T-helper 17 cell (primary cell): ENCODE measurements around the gene KIF24. TPM values are rescaled to one million over a fixed set of nuclear protein-coding genes. Genes with fewer than 3 reads are reported as not detected.

Experiments used
- ATAC-seq: fragments of 150-1000 bp; cut with Tn5 transposase; 2 replicates; pipeline ENCODE4 v1.10.0; 2021; ENCODE audit warnings: mild to moderate bottlenecking, moderate library complexity
- DNase-seq, 3 donors: peaks; one replicate each; pipeline versions ENCODE4 v3.0.0 to v3.0.0-alpha.2; 2020 to 2021
- H3K9me3 ChIP-seq: one replicate; pipeline ENCODE4 v1.7.0; 2013; ENCODE audit warnings: low read length, mild to moderate bottlenecking; ENCODE audit not compliant: control insufficient read depth, poor library complexity, severe bottlenecking
- H3K27ac Mint-ChIP-seq: one replicate; pipeline ENCODE4 v1.8.0; 2022; ENCODE audit warnings: mild to moderate bottlenecking, moderate library complexity, mixed read lengths
- H3K27me3 Mint-ChIP-seq: one replicate; pipeline ENCODE4 v1.8.0; 2022; ENCODE audit warnings: mixed read lengths
- H3K36me3 Mint-ChIP-seq: one replicate; pipeline ENCODE4 v1.8.0; 2022; ENCODE audit warnings: low read depth, mixed read lengths
- H3K4me1 Mint-ChIP-seq: one replicate; pipeline ENCODE4 v1.8.0; 2022; ENCODE audit warnings: mild to moderate bottlenecking, mixed read lengths
- H3K4me3 Mint-ChIP-seq: one replicate; pipeline ENCODE4 v1.8.0; 2022; ENCODE audit warnings: mild to moderate bottlenecking, moderate library complexity, mixed read lengths
- total RNA-seq, 4 donors: library from RNA in 2 of 4; stranded (reverse) in 2 of 4; gene quantifications; one replicate each; pipeline ENCODE4 v1.2.3 and lab custom pipeline; 2022 to 2026

The KIF24 gene, protein sequence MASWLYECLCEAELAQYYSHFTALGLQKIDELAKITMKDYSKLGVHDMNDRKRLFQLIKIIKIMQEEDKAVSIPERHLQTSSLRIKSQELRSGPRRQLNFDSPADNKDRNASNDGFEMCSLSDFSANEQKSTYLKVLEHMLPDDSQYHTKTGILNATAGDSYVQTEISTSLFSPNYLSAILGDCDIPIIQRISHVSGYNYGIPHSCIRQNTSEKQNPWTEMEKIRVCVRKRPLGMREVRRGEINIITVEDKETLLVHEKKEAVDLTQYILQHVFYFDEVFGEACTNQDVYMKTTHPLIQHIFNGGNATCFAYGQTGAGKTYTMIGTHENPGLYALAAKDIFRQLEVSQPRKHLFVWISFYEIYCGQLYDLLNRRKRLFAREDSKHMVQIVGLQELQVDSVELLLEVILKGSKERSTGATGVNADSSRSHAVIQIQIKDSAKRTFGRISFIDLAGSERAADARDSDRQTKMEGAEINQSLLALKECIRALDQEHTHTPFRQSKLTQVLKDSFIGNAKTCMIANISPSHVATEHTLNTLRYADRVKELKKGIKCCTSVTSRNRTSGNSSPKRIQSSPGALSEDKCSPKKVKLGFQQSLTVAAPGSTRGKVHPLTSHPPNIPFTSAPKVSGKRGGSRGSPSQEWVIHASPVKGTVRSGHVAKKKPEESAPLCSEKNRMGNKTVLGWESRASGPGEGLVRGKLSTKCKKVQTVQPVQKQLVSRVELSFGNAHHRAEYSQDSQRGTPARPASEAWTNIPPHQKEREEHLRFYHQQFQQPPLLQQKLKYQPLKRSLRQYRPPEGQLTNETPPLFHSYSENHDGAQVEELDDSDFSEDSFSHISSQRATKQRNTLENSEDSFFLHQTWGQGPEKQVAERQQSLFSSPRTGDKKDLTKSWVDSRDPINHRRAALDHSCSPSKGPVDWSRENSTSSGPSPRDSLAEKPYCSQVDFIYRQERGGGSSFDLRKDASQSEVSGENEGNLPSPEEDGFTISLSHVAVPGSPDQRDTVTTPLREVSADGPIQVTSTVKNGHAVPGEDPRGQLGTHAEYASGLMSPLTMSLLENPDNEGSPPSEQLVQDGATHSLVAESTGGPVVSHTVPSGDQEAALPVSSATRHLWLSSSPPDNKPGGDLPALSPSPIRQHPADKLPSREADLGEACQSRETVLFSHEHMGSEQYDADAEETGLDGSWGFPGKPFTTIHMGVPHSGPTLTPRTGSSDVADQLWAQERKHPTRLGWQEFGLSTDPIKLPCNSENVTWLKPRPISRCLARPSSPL (N-terminal part only)
- total RNA-seq, result under 1 TPM; 0.08 to 0.12 TPM
- total RNA-seq (lab: John Stamatoyannopoulos, UW), result 0.53 to 1.9 reads per million in 2 donors

DNA sequence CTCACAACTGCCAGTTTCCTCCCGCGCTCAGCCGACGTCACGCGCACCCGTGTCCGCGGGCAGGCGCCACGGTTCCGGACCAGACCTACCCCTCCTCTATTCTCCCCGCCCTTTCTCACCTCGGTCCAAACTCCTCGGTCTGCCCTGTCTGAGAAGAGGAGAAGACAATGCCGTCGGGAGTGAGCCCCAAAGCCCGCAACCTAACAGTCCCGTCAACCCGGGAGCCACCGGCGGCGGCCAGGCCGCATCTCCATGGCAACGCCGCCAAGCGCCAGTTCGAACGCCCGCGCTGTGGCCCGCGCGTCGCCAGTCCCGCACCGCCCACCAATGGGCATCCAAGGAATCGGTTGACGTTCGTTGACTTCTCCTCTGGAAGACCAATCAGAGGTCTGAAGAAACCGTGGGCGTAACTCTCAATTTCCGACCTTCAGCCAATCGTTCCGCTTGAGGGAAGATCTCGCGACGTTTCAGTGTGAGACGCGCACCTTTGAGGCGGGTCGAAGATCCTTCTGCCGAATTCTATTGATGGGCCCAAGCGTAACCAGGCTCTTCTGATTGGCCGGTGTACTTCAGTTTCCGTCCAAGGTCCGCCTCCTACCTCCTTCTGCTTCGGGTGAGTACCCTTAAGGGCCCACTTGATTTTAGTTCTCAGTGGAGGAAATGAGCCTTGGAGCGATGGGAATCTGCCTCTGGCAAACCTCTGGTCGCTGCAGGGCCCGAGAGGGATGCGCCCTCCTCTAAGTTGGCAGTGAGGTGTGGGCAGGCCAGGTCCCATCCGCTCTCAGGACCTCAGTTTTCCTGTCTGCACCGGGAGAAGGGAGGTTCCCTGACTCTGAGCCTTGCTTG lies at the start of gene KIF24, which contains the start of gene NUDT2:
Gene KIF24, minus strand, starts transcription at position 282 of the 846 bp plus-strand sequence. CDS start 17,922 bp downstream, outside the sequence.
Gene NUDT2, plus strand, starts transcription at position 583 of the 846 bp plus-strand sequence. CDS start 9,471 bp downstream, outside the sequence.
- Mint-ChIP-seq H3K4me1 (peaks cover 39% of the 10 kb centered on the region), H3K27ac (peak within 1 kb of the TSS; percentile 99), H3K27me3 (no peaks in the 10 kb centered on the region), H3K4me3 (peak within 1 kb of the TSS; percentile 96), H3K36me3 (no peaks in the 10 kb centered on the region)
- ATAC-seq (peak; percentile 94), DNase-seq (peak; percentile 92 to 94 (median 92))
- H3K9me3 ChIP-seq, result no peaks in the 10 kb centered on the region

DNA sequence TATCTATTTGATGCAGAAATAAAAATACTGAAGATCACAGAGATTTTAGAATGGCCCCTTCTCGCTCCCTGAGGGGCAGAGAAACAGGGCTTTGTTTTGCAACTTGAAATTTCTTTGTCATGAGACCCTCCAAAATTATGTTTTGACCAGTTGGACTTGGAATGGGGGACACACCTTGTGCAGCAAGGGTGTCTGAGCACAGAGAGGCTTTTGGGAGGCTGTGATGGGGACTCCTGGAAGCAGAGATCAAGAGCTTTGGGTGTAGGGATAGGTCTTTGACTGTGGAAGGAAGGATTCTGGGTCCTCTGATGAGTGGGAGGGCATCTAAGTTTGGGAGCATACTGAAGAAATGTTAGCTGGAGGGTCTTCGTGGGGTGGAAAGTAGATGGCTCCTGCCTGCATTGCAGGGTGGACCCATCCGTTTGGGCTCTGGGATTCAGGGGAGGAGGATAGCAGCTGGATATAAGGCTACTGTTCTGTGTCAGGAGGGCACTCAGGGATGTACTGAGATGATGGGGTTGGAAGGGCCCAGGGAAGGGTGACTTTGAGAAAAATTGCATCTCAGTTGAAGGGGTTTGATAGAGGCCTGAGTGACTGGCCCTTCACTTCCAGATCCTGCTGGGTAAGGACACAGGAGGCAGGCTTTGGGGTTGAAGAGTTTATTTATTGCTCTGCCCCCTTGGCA lies 49.5 kb upstream of the KIF24 start:
- no peaks in the 10 kb centered on the region for H3K27me3 Mint-ChIP-seq

DNA sequence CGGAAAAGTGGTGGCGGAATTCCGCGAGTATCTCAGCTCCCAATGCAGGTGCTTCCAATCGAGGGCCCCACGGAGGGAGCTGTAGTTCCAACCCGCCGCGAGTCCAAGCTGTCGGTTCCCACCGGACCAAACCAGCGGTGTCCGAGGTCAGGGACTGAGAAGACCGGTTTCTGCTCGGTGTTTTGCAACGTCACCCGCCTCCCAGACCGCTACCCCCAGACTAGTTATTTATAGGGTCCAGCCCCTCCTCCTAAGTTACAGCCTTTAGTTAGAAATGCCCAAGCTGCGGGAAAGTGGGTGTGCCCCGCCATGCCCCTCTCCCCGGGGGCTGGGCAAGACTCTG lies 48.3 kb upstream of the KIF24 start:
- ATAC-seq (no peak), DNase-seq (no peak)
- no peaks in the 10 kb centered on the region for H3K9me3 ChIP-seq
- peak overlapping the region; percentile 93 for H3K4me3 Mint-ChIP-seq
- no peaks in the 10 kb centered on the region for H3K27me3 Mint-ChIP-seq
- peaks cover 49% of the 10 kb centered on the region for H3K4me1 Mint-ChIP-seq
- H3K27ac Mint-ChIP-seq, result no peak overlapping the region
- H3K36me3 Mint-ChIP-seq, result no peaks in the 10 kb centered on the region

More for the DNA sequence above, 49.5 kb upstream of the KIF24 start:
- no peak for ATAC-seq
- Mint-ChIP-seq H3K27ac (no peak overlapping the region), H3K4me1 (peaks cover 49% of the 10 kb centered on the region), H3K4me3 (peak overlapping the region; percentile 86), H3K36me3 (no peaks in the 10 kb centered on the region)
- no peaks in the 10 kb centered on the region for H3K9me3 ChIP-seq
- DNase-seq, result no peak

DNA sequence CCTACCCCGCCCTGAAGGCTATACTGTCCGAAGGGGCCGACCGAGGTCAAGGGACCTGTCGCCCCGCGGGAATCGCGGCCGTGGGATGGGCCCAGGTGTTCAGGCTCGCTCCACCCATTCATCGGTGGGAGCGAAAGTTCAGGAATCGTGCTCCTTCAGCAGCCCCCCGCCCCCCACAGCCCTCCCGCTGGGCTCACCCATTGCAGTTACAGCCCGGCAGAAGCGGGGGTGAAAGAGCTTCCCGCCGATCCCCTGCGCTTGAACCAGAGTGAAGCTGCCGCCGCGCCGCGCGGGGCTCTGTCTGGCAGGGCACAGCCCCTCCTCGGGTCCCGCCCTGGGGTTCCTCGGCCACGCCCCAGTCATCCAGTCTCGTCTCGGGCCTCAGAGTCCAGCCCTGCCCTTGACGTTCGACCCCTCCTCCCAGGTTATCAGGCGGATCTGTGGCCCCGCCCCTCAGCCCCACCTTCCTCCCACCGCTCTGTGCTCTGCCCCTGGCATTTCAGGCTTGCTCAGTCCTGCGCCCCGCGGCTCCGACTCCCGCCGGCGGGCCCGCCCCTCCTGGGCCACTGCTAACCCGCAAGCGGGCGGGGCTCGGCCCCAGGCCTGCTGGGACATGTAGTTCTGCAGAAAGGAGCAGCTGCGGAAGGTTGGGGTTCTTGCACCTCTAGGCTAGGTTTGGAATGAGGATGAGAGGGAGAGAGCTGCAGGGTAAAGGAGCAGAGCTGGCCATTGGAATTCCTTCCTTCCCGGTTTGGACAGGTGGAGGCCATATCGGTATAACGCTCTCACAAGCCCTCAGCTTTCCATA lies 47.7 kb upstream of the KIF24 start, which contains the start of gene MYORG:
Gene MYORG, minus strand, starts transcription at position 303 of the 808 bp plus-strand sequence. CDS start 3,955 bp downstream, outside the sequence.
- peak within 1 kb of the TSS; percentile 73 for H3K27ac Mint-ChIP-seq
- peak within 1 kb of the TSS; percentile 93 for H3K4me3 Mint-ChIP-seq
- H3K27me3 Mint-ChIP-seq, result no peaks in the 10 kb centered on the region
- H3K36me3 Mint-ChIP-seq, result no peaks in the 10 kb centered on the region
- peaks cover 47% of the 10 kb centered on the region for H3K4me1 Mint-ChIP-seq
- peak; percentile 84 for ATAC-seq
- DNase-seq, result peak; percentile 91 to 97 (median 93)
- H3K9me3 ChIP-seq, result no peaks in the 10 kb centered on the region

DNA sequence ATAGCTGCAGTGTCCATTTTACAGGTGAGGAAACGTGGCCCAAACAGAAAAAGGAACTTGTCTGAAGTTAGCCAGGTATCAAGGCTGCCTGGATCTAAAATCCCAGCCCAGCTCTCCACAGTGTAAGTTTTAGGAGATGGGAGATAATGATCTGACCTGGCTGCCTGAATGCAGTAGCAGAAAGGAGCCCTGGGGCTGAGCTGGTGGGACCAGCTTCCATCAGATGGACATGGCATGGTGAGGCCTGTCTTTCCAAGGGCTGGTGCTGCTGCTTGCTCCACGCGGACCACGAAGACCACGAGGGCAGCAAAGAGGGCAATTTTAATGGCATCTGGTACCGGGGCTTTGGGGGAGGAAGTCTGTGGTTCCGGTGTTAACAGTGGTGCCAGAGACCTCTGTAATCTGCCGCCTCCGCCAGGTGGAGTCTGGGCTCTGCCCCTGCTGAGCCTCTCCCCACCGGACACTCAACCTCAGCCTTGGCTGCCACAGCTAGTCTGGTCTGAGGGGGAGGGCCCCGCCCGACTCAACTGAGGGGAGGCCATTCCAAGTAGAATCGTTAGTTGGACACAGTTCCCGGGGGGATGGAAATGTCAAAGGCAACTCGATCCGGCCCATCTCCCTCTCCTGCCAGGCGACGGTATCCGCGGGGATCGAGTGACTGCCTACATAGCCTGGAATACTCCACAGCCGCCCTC lies 47.0 kb upstream of the KIF24 start:
- Mint-ChIP-seq H3K4me3 (peak overlapping the region; percentile 93), H3K27ac (peak overlapping the region; percentile 73), H3K27me3 (no peaks in the 10 kb centered on the region), H3K36me3 (no peaks in the 10 kb centered on the region), H3K4me1 (peaks cover 40% of the 10 kb centered on the region)
- no peaks in the 10 kb centered on the region for H3K9me3 ChIP-seq
- peak in 2 of 3 donors; percentile 29 to 34 for DNase-seq
- peak; percentile 16 for ATAC-seq

DNA sequence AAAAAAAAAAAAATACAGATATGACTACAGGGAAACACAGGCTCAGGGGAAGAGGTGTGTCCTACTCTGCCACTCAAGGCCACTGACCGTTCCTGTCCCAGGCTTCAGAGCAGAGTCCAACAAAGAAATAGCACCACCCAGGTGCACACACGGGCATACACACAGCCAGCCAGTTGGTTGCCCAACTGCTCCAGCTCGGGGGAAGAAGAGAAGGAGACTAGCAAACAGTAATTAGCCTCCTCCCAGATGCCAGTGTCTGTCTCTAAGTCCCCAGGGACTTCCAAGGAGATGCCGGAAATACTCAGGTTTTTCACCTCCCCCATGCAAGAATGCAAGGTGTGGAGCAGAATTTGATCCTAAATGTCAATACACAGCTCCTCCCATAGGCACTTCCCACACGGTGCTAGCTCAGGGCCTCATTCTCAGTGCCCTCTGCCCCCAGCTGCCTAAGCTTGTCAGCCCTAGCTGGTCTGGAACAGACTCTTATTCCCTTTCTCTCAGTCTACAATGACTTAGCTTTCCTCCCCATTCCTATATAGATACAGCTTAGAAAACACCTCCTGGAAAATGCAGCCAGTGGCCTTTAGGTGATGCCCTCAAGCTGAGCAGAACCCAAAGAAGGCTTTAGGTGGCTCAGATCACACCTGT lies 46.0 kb upstream of the KIF24 start:
- no peak for ATAC-seq
- peak overlapping the region; percentile 73 for H3K27ac Mint-ChIP-seq
- DNase-seq, result no peak
- H3K27me3 Mint-ChIP-seq, result no peaks in the 10 kb centered on the region
- H3K4me1 Mint-ChIP-seq, result peaks cover 33% of the 10 kb centered on the region
- H3K36me3 Mint-ChIP-seq, result no peaks in the 10 kb centered on the region
- H3K9me3 ChIP-seq, result no peaks in the 10 kb centered on the region
- peak overlapping the region; percentile 93 for H3K4me3 Mint-ChIP-seq

DNA sequence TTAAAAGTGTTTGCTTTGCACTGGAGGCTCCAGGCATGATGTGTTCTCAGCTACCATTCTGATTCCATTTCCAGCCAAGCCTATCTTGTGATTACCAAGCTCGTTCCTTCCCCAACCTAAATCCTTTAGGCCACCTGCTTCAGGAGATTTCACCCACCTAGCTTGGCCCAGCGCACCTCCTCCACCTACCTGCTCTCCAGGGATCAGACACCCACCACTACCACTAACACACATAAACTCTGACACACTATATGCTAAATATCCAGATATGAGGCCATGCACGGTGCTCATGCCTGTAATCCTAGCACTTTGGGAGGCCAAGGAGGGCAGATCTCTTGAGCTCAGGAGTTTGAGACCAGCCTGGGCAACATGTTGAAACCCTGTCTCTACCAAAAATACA lies 45.3 kb upstream of the KIF24 start:
- no peak for ATAC-seq
- peak overlapping the region; percentile 67 for H3K27ac Mint-ChIP-seq
- H3K36me3 Mint-ChIP-seq, result no peaks in the 10 kb centered on the region
- H3K27me3 Mint-ChIP-seq, result no peaks in the 10 kb centered on the region
- DNase-seq, result no peak
- no peak overlapping the region for H3K4me3 Mint-ChIP-seq
- H3K9me3 ChIP-seq, result no peaks in the 10 kb centered on the region
- H3K4me1 Mint-ChIP-seq, result peaks cover 26% of the 10 kb centered on the region

DNA sequence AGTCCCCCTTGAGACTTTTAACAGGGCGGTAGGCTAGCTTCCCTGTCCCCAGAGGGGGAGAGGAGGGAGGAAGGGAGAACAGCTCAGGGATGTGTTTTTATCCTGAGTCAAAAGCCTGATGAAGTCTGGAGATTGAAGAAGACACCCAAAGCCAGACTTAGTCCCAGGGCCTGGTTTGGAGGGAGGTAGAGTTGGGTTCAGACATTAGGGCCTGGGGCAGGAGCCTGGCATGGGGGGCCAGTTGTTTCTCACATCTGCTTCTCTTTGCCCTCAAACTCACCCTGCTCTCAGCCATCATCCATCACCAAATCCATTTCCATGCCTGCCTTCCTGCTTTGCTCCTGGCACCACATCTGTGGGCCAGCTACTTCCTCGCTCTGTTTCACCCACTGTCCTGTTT lies 44.7 kb upstream of the KIF24 start:
- no peak for ATAC-seq
- H3K9me3 ChIP-seq, result no peaks in the 10 kb centered on the region
- H3K4me3 Mint-ChIP-seq, result no peak overlapping the region
- H3K4me1 Mint-ChIP-seq, result peaks cover 23% of the 10 kb centered on the region
- H3K36me3 Mint-ChIP-seq, result no peaks in the 10 kb centered on the region
- H3K27me3 Mint-ChIP-seq, result no peaks in the 10 kb centered on the region
- no peak for DNase-seq
- H3K27ac Mint-ChIP-seq, result peak overlapping the region; percentile 67

DNA sequence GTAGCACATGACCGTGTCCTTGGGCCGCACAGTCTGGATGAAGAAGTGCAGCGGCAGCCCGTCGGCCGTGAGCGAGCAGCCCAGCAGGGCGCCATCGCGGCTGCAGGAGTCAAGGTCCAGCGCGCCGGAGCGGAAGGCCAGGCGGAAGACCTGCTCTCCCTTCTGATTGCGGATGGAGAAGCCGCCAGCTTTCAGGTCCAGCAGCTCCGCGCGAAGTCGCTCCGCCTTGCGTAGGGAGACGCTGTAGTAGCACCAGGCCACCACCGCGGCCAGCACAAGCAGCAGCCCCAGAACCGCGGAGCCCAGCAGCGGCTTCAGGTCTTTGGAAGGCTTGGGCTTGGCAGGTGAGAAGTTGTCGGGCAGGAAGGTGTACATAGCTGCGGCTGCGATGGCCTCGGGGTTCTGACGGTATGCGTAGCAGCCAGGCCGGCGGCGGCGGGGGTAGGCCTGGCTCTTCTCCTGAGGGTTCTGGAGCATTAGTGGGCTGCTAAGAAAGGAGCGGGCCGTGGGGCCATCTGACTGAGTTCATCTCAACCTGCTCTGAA lies 43.5 kb upstream of the KIF24 start:
- Mint-ChIP-seq H3K27ac (no peak overlapping the region), H3K4me3 (no peak overlapping the region), H3K27me3 (no peaks in the 10 kb centered on the region), H3K4me1 (peaks cover 18% of the 10 kb centered on the region), H3K36me3 (no peaks in the 10 kb centered on the region)
- no peaks in the 10 kb centered on the region for H3K9me3 ChIP-seq
- ATAC-seq (no peak), DNase-seq (no peak)

DNA sequence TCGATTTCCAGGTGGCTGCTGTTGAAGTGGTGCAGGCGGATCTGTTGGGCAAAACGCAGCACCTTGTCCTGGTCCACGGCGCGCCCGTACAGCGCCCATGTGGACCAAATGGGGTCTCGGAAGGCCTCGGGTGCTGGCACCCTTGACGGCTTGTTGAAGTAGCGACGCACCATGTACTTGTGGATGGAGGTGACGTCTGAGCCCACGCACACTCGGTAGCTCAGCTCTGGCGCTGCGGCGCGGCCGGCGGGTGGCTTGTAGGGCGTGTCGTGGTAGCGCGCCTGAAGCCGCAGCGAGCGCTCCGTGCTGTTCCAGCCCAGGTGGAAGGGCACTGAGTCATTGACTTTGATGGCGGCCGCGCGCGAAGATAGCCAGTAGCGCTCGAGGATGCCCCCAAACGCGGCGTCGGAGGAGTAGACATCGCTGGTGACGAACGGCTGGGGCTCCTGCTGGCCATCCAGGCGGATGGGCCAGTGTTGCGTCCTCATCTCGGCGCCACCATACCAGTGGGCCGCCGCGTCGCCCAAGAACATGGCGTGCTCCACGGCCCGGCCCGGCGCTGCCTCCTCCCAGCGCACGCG lies 42.9 kb upstream of the KIF24 start:
- Mint-ChIP-seq H3K27ac (no peak overlapping the region), H3K36me3 (no peaks in the 10 kb centered on the region), H3K27me3 (no peaks in the 10 kb centered on the region), H3K4me1 (peaks cover 16% of the 10 kb centered on the region), H3K4me3 (no peak overlapping the region)
- H3K9me3 ChIP-seq, result no peaks in the 10 kb centered on the region
- ATAC-seq (no peak), DNase-seq (no peak)
